Occipital lobe (tissue), 2 donors: ENCODE data around the gene MYO19. TPM values are rescaled to one million over a fixed set of nuclear protein-coding genes. Genes with fewer than 3 reads are reported as not detected.
"Not testable (repeated sequence)": the region's sequence is repeated elsewhere in the genome, so short reads cannot be mapped to it uniquely, and the experiment has no call there.

Experiments used
- DNase-seq: peaks from one replicate; lab custom pipeline; 2025; lab: John Stamatoyannopoulos, UW
- total RNA-seq: library from RNA; depleted of rRNA; stranded (reverse); fragments of >200 nt; gene quantifications from one replicate; pipeline ENCODE4 v1.2.3, GENCODE V29; 2014

MYO19 gene
- total RNA-seq, 1 donor from 2014 or later: 33.8 TPM

DNA sequence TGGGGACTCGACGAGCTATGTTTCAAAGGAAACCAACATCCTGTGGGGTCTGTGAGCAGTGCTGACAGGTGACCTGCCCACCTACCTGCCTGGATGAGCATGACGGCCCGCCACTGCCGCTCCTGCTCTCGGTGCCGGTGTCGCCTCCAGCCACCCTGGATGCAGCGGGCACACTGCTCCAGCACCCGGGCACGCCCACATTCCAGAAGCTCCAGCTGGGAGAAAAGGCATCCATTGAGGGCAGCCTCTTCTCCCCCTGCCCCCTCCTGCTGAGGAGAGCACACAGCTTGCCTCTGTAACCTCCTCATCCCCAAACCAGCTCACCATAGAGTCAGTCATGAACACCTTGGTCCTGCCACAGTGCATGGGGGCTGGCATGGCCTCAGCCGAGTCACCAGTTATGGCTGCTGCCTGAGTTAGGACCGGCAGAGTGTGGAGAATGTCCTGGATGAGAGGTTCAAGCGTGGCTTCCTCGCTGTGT lies 33.9 kb downstream of the MYO19 start:
- no peak for DNase-seq

DNA sequence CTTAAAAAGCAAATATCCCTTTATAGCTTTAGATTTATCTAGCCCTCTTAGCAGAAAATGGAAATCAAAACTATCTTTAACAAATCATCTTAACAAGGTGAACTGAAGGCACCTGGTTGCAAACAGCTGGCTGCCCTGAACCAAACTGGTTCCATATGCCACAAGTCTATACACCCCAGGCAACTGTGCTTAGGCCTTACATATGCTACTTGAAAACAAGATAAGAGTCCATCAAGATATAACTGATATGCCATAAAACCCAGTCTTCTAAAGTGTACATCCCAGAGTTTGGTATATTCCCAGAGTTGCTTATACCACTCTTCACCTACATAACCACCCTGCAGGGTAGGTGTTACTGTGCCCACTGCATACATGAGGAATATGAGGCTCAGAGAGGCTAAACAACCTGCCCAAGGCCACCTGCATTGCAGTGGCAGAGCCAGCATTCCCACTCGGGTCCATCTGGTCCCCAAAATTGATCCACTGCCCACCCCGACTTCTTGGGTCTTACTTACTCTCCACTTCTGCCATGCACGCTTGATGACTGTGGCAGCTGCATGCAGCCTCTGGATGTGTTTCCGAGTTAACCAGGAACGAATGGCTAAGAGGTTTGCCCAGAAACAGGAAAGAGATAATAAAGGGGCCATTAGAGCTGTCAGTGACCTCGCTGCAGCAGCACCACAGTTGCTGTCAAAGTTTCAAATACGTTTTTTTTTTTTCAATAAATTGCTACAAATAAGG lies 35.9 kb downstream of the MYO19 start:
- no peak for DNase-seq

DNA sequence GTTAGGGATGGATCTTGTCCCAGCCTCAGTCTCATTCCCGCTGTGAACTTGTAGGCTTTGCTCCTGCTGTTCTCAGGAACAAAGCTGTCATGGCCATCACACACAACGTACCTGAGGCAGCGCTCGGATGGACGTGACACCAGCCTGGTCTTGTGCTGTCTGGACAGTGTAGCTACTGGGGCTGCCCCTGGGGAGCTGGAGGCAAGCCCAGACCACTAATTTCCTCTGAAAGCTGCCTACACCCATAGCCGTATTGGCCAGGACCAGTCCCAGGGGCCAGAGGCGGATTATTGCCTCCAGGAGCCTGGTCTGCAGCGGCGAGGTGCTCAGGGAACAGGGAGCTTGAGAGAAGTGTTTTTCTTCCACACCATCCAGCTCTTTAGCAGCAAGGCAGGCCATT lies 36.5 kb downstream of the MYO19 start:
- DNase-seq: no peak

DNA sequence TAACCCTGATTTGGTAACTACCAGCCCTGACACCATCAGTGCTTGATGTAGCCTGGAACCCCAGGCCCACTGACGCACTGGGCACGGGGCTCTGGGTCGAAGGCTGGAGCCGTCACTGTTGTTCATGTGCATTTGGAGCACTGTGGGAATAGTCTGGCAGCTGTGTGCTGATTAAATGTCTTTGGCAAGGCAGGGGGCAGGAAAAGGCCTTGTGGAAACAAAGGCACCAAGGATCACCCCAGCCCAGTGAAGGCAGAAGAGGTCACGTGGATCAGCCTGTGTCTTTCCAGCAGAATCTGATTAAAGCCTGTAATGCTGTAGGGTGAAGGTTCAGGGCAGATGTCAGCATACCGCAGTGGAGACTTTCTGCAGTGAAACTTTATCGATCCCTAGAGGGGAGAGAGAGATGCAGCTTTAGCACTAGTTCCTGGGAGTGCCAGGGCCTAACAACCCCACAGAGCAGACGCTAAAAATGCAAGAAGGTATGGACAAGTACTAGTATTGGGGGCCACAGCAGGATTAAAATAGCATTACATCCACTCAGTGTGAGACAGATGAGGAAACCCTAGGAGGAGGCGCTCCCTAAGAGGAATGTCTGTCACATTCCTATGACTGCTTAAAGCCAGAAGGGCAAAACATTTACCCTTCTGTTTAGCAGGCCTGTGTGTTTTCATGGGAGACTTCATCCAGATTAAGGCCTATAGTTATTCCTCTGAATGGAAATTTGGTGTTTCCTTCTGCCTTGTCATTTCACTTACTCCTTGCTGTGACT lies 38.5 kb downstream of the MYO19 start:
- no peak for DNase-seq

DNA sequence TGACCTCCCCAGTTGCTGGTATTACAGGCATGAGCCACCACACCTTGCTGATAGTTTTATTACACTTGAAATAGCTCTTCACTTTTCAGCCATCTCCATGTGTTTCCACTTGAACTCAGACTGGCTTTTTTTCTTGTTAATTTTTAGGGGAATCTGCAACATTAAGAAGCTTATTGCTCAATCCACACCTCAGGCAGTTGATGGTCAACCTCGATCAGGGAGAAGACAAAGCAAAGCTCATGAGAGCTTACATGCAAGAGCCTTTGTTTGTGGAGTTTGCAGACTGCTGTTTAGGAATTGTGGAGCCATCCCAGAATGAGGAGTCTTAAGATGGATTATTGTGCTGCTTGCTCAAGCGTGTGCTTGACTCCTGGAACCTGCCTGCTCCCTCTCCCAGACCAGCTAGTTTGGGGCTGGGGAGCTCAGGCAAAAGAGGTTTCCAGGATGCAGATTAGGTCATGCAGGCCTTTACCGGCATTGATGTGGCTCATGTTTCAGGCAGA lies 39.5 kb downstream of the MYO19 start:
- no peak for DNase-seq

DNA sequence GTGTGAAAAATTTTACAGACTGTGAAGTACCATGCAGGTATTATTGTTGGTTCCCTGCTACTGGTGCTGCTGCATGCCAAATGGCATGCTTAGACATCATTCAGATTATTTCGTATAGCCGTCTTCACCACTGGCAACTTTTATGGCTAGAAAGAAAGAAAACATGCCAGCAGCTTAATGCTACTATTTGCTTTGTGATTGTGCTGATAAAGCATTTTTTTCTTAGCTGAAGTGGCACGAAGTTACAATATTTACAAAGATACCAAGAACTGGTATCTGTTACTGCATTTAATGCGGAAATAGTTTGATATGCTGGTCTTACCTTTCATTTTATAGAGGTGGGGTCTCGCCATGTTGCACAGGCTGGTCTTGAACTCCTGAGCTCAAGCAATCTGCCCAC lies 40.0 kb downstream of the MYO19 start:
- DNase-seq: no peak

DNA sequence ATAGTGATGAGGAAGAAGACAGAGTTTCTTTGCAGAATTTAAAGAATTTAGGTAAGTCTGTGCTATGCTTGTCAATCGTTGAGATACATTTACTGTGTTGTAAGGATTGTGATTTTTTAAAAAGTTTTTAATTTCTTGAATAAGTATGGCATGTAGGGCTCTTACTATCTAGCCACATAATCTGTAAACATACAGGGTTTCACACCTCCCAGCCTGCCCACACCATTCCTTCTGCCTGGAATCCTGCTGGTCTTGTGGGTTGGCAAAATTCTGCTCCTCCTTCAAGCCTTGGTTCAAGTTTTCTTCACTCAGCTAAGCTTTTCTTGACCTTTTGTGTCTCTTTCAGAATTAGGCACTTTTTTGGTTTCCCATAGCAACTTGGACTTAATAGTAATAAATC lies 40.7 kb downstream of the MYO19 start:
- no peak for DNase-seq

DNA sequence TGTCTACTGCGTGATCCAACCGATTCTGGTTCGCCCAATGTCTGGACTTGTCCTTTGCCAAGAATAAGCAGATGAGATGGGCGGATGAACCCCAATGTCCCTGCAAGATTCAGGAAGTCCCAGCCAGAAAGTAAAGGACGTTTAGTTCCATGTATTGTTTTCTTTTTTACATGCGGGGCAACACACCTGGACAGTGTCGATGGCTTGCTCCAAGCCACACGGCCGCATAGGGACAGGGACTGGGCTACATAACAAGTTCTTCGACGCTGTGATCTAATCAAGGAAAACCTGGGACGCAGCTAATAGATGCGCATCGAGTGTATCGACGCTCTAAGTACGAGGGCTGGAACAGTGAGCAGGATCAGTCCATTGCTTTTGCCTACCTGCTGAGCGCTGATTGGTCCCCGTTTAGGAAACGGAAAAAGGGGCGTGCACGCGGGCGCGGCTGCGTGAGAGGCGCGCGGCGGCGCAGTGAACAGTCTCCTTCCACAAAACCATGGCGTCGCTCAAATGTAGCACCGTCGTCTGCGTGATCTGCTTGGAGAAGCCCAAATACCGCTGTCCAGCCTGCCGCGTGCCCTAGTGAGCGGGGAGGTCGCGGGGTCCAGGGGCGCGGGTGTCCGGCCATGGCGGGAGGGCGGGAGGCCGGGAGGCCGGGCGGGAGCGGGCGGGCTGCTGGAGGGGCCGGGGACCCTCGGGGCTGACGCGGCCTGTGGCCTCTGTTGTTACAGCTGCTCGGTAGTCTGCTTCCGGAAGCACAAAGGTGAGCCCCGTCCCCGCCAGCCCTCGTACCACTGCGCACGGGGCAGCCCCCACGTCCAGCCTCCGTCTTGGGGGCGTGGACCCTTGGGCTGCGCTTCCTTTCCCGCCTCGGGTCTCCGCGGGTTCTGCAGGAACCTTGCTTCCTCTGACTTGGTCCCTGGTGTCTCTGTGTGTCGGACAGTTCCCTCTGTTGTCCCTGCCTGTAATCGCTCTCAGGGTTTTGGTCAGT lies 48.2 kb downstream of the MYO19 start, which contains the start of gene ZNHIT3:
TSS of gene ZNHIT3 (plus strand) at position 478 of the 991 bp plus-strand sequence. CDS start at position 497, 19 bp downstream.
- peak; percentile 87 for DNase-seq

DNA sequence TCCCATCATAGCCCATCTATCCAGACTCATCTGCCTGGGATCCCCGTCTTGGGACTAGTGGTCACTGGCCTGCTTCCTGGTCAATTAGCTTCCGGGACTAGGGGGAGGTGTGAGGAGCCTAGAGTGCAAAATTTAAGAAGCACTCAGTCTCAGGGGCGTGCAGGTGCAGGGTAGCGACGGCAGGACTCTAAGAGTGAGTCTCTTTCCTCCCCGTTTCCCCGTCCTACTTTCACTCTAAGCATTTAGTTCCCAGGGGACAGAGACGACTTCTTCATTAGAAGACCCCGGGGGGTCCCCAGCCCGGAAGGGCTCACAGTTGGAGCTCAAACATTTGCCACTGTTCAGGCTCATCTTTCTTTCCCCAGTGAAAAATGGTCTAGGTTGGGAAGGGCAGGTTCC lies 48.9 kb downstream of the MYO19 start:
- no peak for DNase-seq

DNA sequence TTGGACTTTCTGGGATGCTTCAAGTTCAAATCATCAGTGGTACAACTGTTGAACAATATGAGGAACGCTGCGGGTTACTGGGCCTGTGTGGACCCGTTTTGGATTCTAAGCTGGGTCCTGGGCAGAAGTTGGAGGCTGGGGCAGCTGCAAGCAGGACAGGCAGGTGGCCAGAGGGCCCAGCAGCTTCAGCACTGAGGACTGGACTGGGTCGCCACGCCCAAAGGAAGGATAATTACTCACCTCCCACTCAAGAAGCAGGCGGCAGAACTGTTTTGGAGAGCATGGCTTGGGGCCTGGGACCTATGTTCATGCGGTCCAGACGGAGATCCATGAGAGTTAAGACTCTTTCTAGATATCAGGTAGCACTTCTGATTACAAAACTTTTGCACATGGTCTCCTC lies 49.6 kb downstream of the MYO19 start:
- DNase-seq: no peak

DNA sequence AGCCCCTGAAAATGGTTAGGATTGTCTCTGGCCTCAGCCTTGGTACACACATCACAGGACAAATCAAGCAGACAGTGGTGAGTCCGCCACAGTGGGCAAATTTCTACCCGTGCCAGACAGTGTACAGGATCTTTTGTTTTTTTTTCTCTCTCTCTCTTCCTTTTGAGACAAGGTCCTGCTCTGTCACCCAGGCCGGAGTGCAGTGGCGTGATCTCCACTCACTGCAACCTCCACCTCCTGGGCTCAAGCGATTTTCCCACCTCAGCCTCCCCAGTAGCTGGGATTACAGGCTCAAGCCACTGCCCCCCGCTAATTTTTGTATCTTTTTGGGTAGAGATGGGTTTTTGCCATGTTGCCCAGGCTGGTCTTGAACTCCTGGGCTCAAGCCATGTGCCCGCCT lies 50.6 kb downstream of the MYO19 start:
- DNase-seq: not testable (repeated sequence)

DNA sequence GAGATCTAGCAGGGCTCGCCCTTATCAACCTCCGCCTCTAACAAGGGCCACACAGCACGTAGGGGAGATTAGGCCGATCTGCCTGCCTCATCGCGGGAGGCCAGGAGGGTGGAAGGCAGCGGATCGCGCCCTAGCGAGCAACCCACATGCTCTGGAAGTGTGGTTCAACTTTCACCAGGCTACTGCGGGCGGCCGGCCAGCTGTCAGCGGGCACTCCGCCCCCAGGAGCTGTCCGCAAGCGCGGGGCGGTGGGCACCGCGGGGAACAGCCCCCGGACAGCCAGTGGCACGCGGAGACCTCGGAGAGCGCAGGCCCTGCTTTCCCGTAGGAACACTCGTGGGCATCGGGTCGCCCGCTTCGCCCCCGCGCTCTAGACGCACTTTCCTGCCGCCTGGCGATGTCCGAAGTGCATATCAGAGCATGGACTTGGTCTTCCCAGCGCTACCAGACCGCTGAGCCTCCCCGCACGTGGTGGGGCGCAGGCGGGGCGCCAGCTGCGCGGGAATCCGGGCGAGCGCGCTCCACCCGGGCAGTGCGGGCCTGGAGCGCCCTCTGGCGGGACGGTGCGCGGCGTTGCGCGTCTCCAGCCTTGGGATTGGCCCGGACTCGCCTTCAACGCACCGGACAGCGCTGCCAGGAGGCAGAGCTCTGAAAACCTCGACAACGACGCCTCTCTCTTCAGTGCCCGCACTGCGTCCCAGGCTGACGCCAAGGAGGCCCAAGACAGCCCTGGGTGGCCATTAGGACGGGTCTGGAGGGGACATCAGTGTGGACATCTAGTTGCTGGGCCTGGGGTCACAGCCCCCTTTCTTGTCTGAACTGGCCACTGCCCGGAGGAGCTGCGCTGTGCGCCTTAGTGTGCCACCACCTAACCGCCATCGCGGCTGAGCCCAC lies 51.8 kb downstream of the MYO19 start:
- peak; percentile 74 for DNase-seq

DNA sequence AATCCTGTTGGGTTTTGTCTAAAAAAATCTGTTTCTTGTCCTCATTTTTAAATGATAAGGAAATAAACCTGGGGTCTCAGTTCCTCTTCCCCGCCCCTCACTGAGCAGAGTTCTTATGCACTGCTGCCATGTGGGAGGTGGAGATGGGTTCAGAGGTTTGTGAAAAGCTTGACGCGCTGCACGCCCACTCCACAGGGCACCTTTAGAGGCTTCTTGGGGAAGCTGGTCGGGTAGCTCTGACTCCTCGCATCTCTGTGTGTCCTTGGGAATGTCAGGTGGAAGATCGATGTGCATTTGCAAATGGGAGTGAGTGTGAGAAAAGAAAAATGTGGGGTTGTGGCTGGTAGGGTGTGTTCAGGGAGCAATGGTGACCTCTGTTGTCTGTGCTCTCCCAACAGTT lies 52.8 kb downstream of the MYO19 start:
- no peak for DNase-seq

DNA sequence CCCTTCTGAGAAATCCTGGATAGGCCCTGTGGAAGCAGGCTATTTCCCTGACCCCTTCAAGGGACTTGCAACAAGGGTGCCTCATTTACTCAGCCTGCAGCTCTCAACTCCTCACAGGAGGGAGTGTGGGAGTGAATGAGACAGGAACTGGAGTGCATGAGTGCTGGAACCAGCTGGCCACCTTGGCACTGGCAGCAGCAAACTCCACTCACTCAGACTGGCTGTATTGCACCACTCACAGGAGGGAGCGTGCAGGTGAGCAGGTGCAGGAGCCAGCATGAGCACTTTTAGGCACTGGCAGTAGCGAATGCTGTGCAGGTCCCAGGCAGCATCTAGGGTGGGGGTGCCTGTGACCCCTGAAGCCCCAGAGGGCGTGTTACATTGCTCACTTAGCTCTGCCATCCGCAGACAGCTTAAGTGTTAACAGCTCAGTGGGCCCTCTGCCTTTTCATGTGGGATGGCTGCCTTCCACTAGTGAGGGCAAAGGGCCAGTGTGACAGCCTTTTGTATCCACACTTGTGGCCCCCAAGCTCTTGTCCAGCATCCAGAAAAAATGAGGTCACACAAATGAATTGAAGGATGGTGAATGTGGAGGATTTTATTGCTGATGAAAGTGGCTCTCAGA lies 59.2 kb downstream of the MYO19 start:
- peak; percentile 39 for DNase-seq

DNA sequence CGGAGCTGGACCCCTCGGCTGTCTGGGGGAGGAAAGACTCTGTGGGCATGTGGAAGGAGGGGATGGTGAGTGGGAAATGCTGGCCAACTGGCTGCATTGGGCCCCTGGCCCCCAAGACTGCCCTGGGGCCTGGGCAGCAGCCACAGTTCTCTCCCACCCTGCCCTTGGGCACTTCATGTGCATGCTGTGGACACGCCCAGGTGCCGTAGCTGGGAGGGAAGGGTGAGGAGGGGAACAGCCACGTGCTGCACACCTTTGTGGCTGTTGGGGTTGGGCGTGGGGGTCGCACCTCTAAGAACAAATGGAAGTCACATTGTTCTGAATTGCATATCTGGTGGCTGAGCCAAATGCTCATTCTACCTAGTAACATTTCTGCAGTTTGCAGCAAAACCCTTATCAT lies 60.1 kb downstream of the MYO19 start:
- no peak for DNase-seq

DNA sequence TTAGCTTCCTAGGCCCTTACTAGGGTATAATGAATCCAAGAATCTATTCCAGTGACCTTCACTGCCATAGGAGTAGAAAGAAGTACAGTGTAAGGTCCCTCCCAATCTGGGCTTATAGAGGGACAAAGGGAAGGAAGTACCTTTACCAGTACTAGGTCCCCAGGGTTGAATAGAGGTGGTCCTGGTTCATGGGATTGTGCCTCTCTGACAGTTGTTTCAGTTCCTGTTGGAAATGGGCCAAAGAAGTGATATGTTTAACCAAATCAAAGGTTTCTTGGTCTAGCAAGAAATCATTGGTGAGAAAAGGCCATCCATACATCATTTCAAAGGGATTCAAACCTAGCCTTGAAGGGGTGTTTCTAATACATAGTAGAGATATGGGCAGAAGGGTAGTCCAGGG lies 64.2 kb downstream of the MYO19 start:
- DNase-seq: no peak

DNA sequence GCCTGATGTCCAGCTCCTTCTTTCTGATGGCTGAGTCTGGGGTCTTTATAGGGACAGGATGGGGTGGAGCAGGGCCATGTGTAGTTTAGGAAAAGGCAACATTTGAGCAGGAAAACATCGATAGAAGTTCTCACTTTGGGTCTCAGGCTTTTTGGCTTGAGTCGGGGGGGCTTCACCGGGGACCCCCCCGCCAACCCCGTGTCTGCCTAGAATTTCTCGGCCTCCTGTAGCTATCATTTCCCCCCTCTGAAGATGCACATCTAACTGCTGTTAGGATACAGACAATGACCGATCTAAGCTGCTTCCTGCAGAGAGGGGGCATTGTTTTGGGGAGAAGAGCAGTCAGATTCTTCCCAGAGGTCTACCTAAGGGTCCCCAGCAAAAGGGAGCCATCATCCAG lies 64.9 kb downstream of the MYO19 start:
- DNase-seq: no peak

DNA sequence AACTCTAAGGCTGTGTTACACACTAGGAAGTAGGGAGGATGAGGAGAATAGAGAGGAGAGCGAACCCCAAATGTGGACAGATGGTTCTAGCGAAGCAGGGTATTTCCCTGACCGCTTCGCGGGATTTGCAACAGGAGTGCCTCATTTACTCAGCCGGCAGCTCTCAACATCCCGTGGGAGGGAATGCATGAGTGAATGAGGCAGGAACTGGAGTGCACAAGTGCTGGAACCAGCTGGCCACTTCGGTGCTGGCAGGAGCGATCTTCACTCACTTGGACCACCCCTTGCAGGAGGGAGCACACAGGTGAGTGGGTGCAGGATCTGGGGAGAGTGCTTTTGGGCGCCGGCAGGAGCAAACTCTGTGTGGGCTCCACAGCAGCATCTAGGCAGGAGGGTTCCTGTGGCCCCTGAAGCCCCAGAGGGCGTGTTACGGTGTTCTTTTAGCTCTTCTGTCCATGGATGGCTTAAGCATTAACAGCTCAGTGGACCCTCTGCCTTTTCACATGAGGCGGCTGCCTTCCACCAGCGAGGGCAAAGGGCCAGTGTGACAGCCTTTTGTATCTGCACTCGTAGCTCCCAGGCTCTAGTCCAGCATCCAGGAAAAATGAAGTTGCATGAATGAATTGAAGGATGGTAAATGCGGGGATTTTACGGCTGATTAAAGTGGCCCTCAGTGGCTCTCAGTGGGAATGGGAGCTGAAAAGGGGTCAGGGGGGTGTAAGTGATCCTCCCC lies 65.6 kb downstream of the MYO19 start:
- peak; percentile 8 for DNase-seq

DNA sequence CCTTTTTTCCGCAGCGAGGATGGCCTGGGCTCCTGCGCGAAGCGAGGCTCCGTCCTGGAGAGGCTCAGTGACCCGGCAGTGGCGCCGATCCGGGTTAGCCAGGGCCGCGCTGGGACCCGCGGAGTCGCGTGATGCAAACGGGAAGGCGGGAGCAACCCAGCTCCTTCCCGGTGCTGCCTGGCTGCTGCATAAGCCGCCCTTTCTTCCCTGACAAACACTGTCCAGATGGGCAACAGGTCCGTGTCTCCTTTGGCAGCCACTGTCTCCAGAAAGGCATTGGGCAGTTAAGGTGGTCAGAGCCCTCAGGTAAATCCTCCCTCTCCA lies 69.9 kb downstream of the MYO19 start:
- no peak for DNase-seq
